Lower leg skin (tissue), 4 donors: ENCODE data around the gene ST14. TPM values are rescaled to one million over a fixed set of nuclear protein-coding genes. Genes with fewer than 3 reads are reported as not detected.

Source experiments
- DNase-seq, 2 donors: peaks; one replicate each; pipeline ENCODE4 v3.0.0-alpha.2; 2019; ENCODE audit warnings: low spot score in 2 of 2
- H3K4me3 ChIP-seq: fragments of 200-600 bp; sonication (generic); 2 replicates; pipeline ENCODE4 v1.5.1; 2017; ENCODE audit warnings: mild to moderate bottlenecking, low read depth; ENCODE audit not compliant: poor library complexity, severe bottlenecking
- CTCF ChIP-seq, 3 donors: fragments of 450-650 bp; IDR thresholded peaks; one replicate each; pipeline ENCODE4 v1.5.1; 2016; ENCODE audit warnings: antibody characterized with exemption in 3 of 3, mild to moderate bottlenecking in 3 of 3, moderate library complexity in 2 of 3
- POLR2A ChIP-seq, 2 donors: fragments of 450-650 bp; IDR thresholded peaks; one replicate each; pipeline ENCODE4 v1.6.1; 2016 to 2017; ENCODE audit warnings: antibody characterized with exemption in 2 of 2, mild to moderate bottlenecking in 1 of 2, moderate library complexity in 1 of 2
- whole genome bisulfite sequencing, 2 donors: methylation state at CpG; one replicate each; pipeline ENCODE4 v1.1.5; 2018; 5-methylcytosine and 5-hydroxymethylcytosine counted together
- intact Hi-C: fragments of 100-400 bp; cut with DNase I; formaldehyde crosslinking; loops from one replicate; pipeline ENCODE4 v1.15.0; 2023; ENCODE audit warnings: low total_unique reads
- total RNA-seq, 4 donors: library from RNA; depleted of rRNA; stranded (reverse); fragments of >200 nt; gene quantifications; one replicate each; pipeline ENCODE4 v1.1.0, GENCODE V29; 2016

ST14 gene
- total RNA-seq, 4 donors from 2014 or later, result 75.4 to 107 (median 87.1) TPM

GRCh38 chr11:130214861-130215530 lies 55.4 kb downstream of the ST14 start:
- 85 to 86% methylated on average over 6 of the region's 6 CpGs for WGBS, 2 donors
- TF ChIP-seq CTCF (IDR thresholded peaks at IDR 0.05) (no peak), POLR2A (IDR thresholded peaks at IDR 0.05) (no peak)
- no peak overlapping the region for H3K4me3 ChIP-seq
- peak; percentile 11 to 62 for DNase-seq
- intact Hi-C loops, result loop anchor here (5.0 to 10.0 kb wide), 2 partner anchors 212 to 650 kb away; partner anchors contain the start of gene ADAMTS8

GRCh38 chr11:130215531-130216220 lies 56.1 kb downstream of the ST14 start:
- peak; percentile 11 to 82 for DNase-seq
- TF ChIP-seq CTCF (IDR thresholded peaks at IDR 0.05) (no peak), POLR2A (IDR thresholded peaks at IDR 0.05) (no peak)
- no peak overlapping the region for H3K4me3 ChIP-seq
- WGBS, 2 donors, result 62 to 66% methylated on average over 13 of the region's 13 CpGs
- intact Hi-C loops, result loop anchor here (10.0 kb wide), 1 partner anchor 649 kb away; no protein-coding TSS in a partner anchor

- no peak for DNase-seq
- WGBS, 2 donors, result 61 to 62% methylated on average over 4 of the region's 4 CpGs
- no peak overlapping the region for H3K4me3 ChIP-seq
- TF ChIP-seq CTCF (IDR thresholded peaks at IDR 0.05) (no peak), POLR2A (IDR thresholded peaks at IDR 0.05) (no peak)
- intact Hi-C loops, result loop anchor here (10.0 kb wide), 1 partner anchor 649 kb away; no protein-coding TSS in a partner anchor
Observed at GRCh38 chr11:130216221-130216550, 56.6 kb downstream of the ST14 start.

GRCh38 chr11:130216591-130217132 lies 57.1 kb downstream of the ST14 start:
- no peak overlapping the region for H3K4me3 ChIP-seq
- TF ChIP-seq POLR2A (IDR thresholded peaks at IDR 0.05) (no peak), CTCF (IDR thresholded peaks at IDR 0.05) (no peak)
- peak in 1 of 2 donors; percentile 10 for DNase-seq
- intact Hi-C loops, result loop anchor here (10.0 kb wide), 1 partner anchor 648 kb away; no protein-coding TSS in a partner anchor
- 44 to 61% methylated on average over 16 to 17 of the region's 17 CpGs for WGBS, 2 donors

- no peak overlapping the region for H3K4me3 ChIP-seq
- TF ChIP-seq CTCF (IDR thresholded peaks at IDR 0.05) (no peak), POLR2A (IDR thresholded peaks at IDR 0.05) (no peak)
- WGBS, 2 donors, result 76 to 80% methylated on average over 19 to 21 of the region's 21 CpGs
- DNase-seq, result peak; percentile 12 to 80
- intact Hi-C loops, result loop anchor here (10.0 kb wide), 1 partner anchor 647 kb away; no protein-coding TSS in a partner anchor
Observed at GRCh38 chr11:130217133-130218031, 57.8 kb downstream of the ST14 start.
